Stomach (tissue), 4 donors: ENCODE results near the gene GSTA2.

ENCODE experiments used
- CTCF ChIP-seq, 7 experiments: fragments of 450-650 bp in 4 of 7; fragments of 200-600 bp in 3 of 7; sonication (generic) in 3 of 7; IDR thresholded peaks; one replicate each; pipeline ENCODE4 v1.5.1; 2016 to 2019; ENCODE audit warnings: antibody characterized with exemption in 7 of 7, control low read depth in 2 of 7, mild to moderate bottlenecking in 1 of 7
- POLR2A ChIP-seq, 4 donors: fragments of 450-650 bp; IDR thresholded peaks; one replicate each; pipeline ENCODE4 v1.6.1; 2016; ENCODE audit warnings: antibody characterized with exemption in 4 of 4, control low read depth in 2 of 4, mild to moderate bottlenecking in 1 of 4, moderate library complexity in 1 of 4

GRCh38 chr6:52802806-52803205 lies 39.5 kb upstream of the GSTA2 start:
- TF ChIP-seq CTCF (IDR thresholded peaks at IDR 0.05) (no peak), POLR2A (IDR thresholded peaks at IDR 0.05) (no peak)
